WTC11 (cell line): ENCODE measurements around the gene LRP3. TPM values are rescaled to one million over a fixed set of nuclear protein-coding genes. Genes with fewer than 3 reads are reported as not detected.

Experiments
- ATAC-seq: fragments of 200-7000 bp; cut with Tn5 transposase; 2 replicates; pipeline ENCODE4 v1.10.0; 2021; ENCODE audit warnings: mild to moderate bottlenecking, moderate library complexity
- CTCF ChIA-PET: fragments of 300-600 bp; sonication (Branson Sonifier 250); formaldehyde crosslinking; loops from one replicate; lab custom pipeline; 2021; ENCODE audit warnings: antibody characterized with exemption; lab: Charles Lee
- POLR2A ChIA-PET: fragments of 350-600 bp; sonication (Branson Sonifier 250); formaldehyde crosslinking; loops from one replicate; lab custom pipeline; 2021; ENCODE audit warnings: antibody characterized with exemption; lab: Charles Lee
- DNase-seq: peaks from one replicate; pipeline ENCODE4 v3.0.0; 2021; ENCODE audit warnings: low spot score
- H3K27ac Mint-ChIP-seq: 2 replicates; pipeline ENCODE4 v1.8.0; 2021; ENCODE audit warnings: mixed read lengths
- H3K27me3 Mint-ChIP-seq: 2 replicates; pipeline ENCODE4 v1.8.0; 2021; ENCODE audit warnings: low read depth, mild to moderate bottlenecking, moderate library complexity, mixed read lengths
- H3K36me3 Mint-ChIP-seq: 2 replicates; pipeline ENCODE4 v1.8.0; 2021; ENCODE audit warnings: mixed read lengths
- H3K4me1 Mint-ChIP-seq: 2 replicates; pipeline ENCODE4 v1.8.0; 2022; ENCODE audit warnings: mixed read lengths
- H3K4me3 Mint-ChIP-seq: 2 replicates; pipeline ENCODE4 v1.8.0; 2021; ENCODE audit warnings: mild to moderate bottlenecking, moderate library complexity, mixed read lengths
- H3K9me3 Mint-ChIP-seq: 2 replicates; pipeline ENCODE4 v1.8.0; 2021; ENCODE audit warnings: mixed read lengths
- AFF4 ChIP-seq: sonication (generic); formaldehyde crosslinking; IDR thresholded peaks from 2 replicates; pipeline ENCODE4 v1.8.1; 2023; ENCODE audit warnings: mild to moderate bottlenecking, missing genetic modification reagents, borderline replicate concordance
- ATF2 ChIP-seq: sonication (generic); formaldehyde crosslinking; IDR thresholded peaks from 2 replicates; pipeline ENCODE4 v1.8.1; 2022; ENCODE audit warnings: low read depth, missing genetic modification reagents, borderline replicate concordance
- E2F4 ChIP-seq: sonication (generic); formaldehyde crosslinking; IDR thresholded peaks from 2 replicates; pipeline ENCODE4 v1.8.1; 2022; ENCODE audit warnings: low read depth, mild to moderate bottlenecking, moderate library complexity, missing genetic modification reagents, borderline replicate concordance
- FOXP4 ChIP-seq: sonication (generic); formaldehyde crosslinking; IDR thresholded peaks from 2 replicates; pipeline ENCODE4 v1.8.0; 2022; ENCODE audit warnings: mild to moderate bottlenecking, missing genetic modification reagents
- GABPB1 ChIP-seq: sonication (generic); formaldehyde crosslinking; IDR thresholded peaks from 2 replicates; pipeline ENCODE4 v1.8.1; 2023; ENCODE audit warnings: mild to moderate bottlenecking, missing genetic modification reagents
- GRHL2 ChIP-seq: fragments of 250-450 bp; sonication (Bioruptor Pico); IDR thresholded peaks from 2 replicates; pipeline ENCODE4 v1.8.0; 2022; ENCODE audit warnings: mild to moderate bottlenecking, moderate library complexity; ENCODE audit not compliant: insufficient replicate concordance, severe bottlenecking
- MLX ChIP-seq: sonication (generic); formaldehyde crosslinking; IDR thresholded peaks from 2 replicates; pipeline ENCODE4 v1.8.1; 2023; ENCODE audit warnings: mild to moderate bottlenecking, missing genetic modification reagents, moderate library complexity
- MYBL2 ChIP-seq: sonication (generic); formaldehyde crosslinking; IDR thresholded peaks from 2 replicates; pipeline ENCODE4 v1.8.1; 2023; ENCODE audit warnings: mild to moderate bottlenecking, moderate library complexity, missing genetic modification reagents
- TEAD4 ChIP-seq: sonication (generic); formaldehyde crosslinking; IDR thresholded peaks from 2 replicates; pipeline ENCODE4 v1.8.0; 2022; ENCODE audit warnings: mild to moderate bottlenecking, missing genetic modification reagents
- USF1 ChIP-seq: sonication (generic); formaldehyde crosslinking; IDR thresholded peaks from 2 replicates; pipeline ENCODE4 v1.8.0; 2022; ENCODE audit warnings: mild to moderate bottlenecking, missing genetic modification reagents
- USF2 ChIP-seq: sonication (generic); formaldehyde crosslinking; IDR thresholded peaks from 2 replicates; pipeline ENCODE4 v1.8.1; 2023; ENCODE audit warnings: mild to moderate bottlenecking, missing genetic modification reagents, moderate library complexity
- ZNF219 ChIP-seq: sonication (generic); formaldehyde crosslinking; IDR thresholded peaks from 2 replicates; pipeline ENCODE4 v1.8.0; 2023; ENCODE audit warnings: missing genetic modification reagents, mild to moderate bottlenecking, borderline replicate concordance
- ZNF532 ChIP-seq: fragments of 250-450 bp; sonication (Bioruptor Pico); IDR thresholded peaks from 2 replicates; pipeline ENCODE4 v1.9.0; 2021; ENCODE audit warnings: mild to moderate bottlenecking, borderline replicate concordance
- ZNF671 ChIP-seq: fragments of 250-450 bp; sonication (Bioruptor Pico); IDR thresholded peaks from 2 replicates; pipeline ENCODE4 v1.8.0; 2021; ENCODE audit warnings: mild to moderate bottlenecking
- total RNA-seq: library from RNA; stranded (reverse); gene quantifications from 3 replicates; pipeline ENCODE4 v1.2.3, GENCODE V29; 2021

LRP3 gene
- total RNA-seq, 1 experiment from 2014 or later: 47.0 TPM

GRCh38 chr19:33248104-33248503, 54.0 kb downstream of the LRP3 start:
- peaks cover 10% of the 10 kb centered on the region for H3K36me3 Mint-ChIP-seq
- POLR2A ChIA-PET: no interaction called here
- TF ChIP-seq USF1 (no peak), MYBL2 (CRISPR knock-in tag) (no peak), E2F4 (CRISPR knock-in tag) (no peak), FOXP4 (CRISPR knock-in tag) (no peak), ZNF671 (no peak), ATF2 (CRISPR knock-in tag) (no peak), TEAD4 (CRISPR knock-in tag) (no peak), GRHL2 (CRISPR knock-in tag) (no peak), USF2 (CRISPR knock-in tag) (no peak), MLX (no peak), AFF4 (CRISPR knock-in tag) (no peak)
- TF ChIP-seq, all 79 proteins: peak for 0
- no peak overlapping the region for H3K4me3 Mint-ChIP-seq
- peaks cover 12% of the 10 kb centered on the region for H3K9me3 Mint-ChIP-seq
- DNase-seq (no peak), ATAC-seq (no peak)
- H3K27me3 Mint-ChIP-seq: peaks cover 4% of the 10 kb centered on the region; the same call in 1 of the 2 replicates
- H3K27ac Mint-ChIP-seq: no peak overlapping the region
- 0 out of 2 replicates have a peak, but pooled peaks cover 3% of the 10 kb centered on the region for H3K4me1 Mint-ChIP-seq
- CTCF ChIA-PET: no interaction called here

GRCh38 chr19:33248553-33248953, 54.4 kb downstream of the LRP3 start:
- TF ChIP-seq ZNF532 (CRISPR knock-in tag): no peak
- TF ChIP-seq GABPB1 (CRISPR knock-in tag): peak; percentile 76
- TF ChIP-seq ZNF219 (CRISPR knock-in tag): no peak
- TF ChIP-seq, all 79 proteins: peak for 1
- H3K27ac Mint-ChIP-seq: no peak overlapping the region
- ATAC-seq (peak; percentile 24; the same call in 1 of the 2 replicates), DNase-seq (no peak)
- ChIA-PET CTCF (interaction anchor here (1.1 kb wide), 2 partner anchors 12 to 50 kb away, joined by 4 to 6 read pairs; no protein-coding TSS in a partner anchor), POLR2A (no interaction called here)
- H3K4me1 Mint-ChIP-seq: 0 out of 2 replicates have a peak, but pooled peaks cover 3% of the 10 kb centered on the region
- peaks cover 10% of the 10 kb centered on the region for H3K36me3 Mint-ChIP-seq
- peaks cover 12% of the 10 kb centered on the region for H3K9me3 Mint-ChIP-seq
- no peak overlapping the region for H3K4me3 Mint-ChIP-seq
- peaks cover 4% of the 10 kb centered on the region; the same call in 1 of the 2 replicates for H3K27me3 Mint-ChIP-seq
